GM12878 (cell line): ENCODE data around the gene AFF1.

Experiments used
- EZH2 ChIP-seq: IDR thresholded peaks from 2 replicates; pipeline ENCODE4 v1.6.1; 2012; ENCODE audit warnings: low read depth, mild to moderate bottlenecking, control low read depth, inconsistent platforms, low read length, borderline replicate concordance; ENCODE audit not compliant: control insufficient read depth
- JUNB ChIP-seq: IDR thresholded peaks from 2 replicates; pipeline ENCODE4 v1.6.1; 2016; ENCODE audit warnings: antibody characterized with exemption, mild to moderate bottlenecking
- NR2C1 ChIP-seq: fragments of 450-650 bp; IDR thresholded peaks from 2 replicates; pipeline ENCODE4 v1.6.1; 2017; ENCODE audit warnings: antibody characterized with exemption, mild to moderate bottlenecking, moderate library complexity
- ZBED1 ChIP-seq: IDR thresholded peaks from 2 replicates; pipeline ENCODE4 v1.6.1; 2016; ENCODE audit warnings: borderline replicate concordance
- ZNF24 ChIP-seq: fragments of 450-650 bp; IDR thresholded peaks from 2 replicates; pipeline ENCODE4 v1.6.1; 2017; ENCODE audit warnings: antibody characterized with exemption, mild to moderate bottlenecking

DNA sequence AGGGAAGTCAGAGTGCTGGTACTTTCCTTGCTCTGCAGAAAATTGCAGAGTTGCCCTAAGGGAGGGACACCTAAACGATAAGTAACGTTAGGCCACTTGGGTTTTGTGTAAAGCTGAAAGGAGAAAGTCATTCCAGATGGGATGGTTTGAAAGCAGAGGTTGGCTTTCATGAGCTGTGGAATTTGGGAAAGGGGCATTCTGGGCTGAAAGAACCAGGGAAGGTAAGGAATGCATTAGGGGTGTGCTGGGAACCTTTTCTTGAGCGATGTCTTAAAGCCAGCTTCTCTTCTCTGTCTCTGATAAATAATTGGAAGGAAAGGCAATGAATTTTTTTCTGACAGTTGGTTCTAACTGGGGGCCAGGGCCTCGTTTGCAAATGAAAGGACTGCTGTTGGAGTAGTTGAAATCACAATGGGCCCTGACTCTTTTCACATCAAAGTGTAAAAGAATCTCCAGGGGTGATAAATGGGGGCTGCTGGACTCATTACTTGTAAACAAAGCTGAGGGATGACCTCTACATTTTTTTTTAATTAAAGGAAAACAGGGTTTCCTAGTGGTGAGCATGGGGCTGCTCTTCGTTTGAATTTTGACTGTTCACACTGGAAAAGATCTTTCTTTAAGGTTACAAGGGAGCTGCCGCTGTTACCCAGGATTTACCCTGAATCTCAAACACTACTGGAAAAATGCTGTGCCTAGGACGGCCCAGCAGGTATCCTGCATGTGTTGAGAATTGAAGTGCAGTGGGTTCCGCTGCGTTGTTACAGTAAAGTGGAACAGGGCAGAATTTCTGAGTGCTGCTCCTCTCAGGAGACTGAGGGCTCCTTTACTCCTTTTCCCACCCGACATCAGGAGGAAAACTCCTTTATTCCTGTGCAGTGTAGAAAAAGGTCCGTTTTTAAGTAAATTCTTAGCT is 25.0 kb downstream of the AFF1 start:
- TF ChIP-seq ZBED1 (no peak), NR2C1 (no peak), ZNF24 (no peak), EZH2 (no peak), JUNB (no peak)
